GM18526 (cell line): ENCODE measurements around the gene CNGB1.

Experiments used
- POLR2A ChIP-seq: IDR thresholded peaks from 3 replicates; pipeline ENCODE4 v1.6.1; 2011; ENCODE audit not compliant: insufficient read length; ENCODE audit errors: extremely low read depth

Gene CNGB1

DNA sequence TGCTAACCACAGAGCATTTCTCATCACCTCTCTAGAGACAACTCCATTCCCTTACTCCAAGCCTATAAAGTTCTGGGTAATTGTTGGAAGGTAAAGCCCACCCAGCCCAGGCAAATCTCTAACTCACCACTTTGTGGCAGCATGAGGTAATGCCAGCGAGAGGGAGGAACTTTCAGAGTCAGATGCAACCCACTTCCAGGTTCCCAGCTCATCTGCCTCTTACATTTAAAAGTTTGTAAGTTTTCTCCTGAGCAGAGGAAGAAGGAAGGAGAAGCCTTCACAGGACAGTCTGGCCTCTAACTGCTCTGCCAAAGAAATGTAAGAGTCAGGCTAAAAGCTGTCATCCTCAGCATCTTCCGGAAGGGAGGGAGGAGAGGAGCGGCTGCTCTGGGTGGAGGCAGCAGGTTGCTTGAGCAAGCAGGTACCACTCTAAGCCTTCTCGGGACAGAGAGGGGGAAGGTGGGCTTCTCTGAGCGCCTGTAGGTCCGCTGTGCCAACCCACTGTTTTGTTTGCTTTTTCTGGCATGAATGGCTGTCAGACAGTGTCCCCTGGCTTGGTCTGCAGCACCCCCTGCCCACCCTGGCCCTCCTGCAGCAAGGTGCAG, 28.5 kb upstream of the CNGB1 start:
- no peak for TF ChIP-seq POLR2A

- TF ChIP-seq POLR2A = no peak
These were observed 28.1 kb upstream of the CNGB1 start for GRCh38 chr16:57998992-57999365.

DNA sequence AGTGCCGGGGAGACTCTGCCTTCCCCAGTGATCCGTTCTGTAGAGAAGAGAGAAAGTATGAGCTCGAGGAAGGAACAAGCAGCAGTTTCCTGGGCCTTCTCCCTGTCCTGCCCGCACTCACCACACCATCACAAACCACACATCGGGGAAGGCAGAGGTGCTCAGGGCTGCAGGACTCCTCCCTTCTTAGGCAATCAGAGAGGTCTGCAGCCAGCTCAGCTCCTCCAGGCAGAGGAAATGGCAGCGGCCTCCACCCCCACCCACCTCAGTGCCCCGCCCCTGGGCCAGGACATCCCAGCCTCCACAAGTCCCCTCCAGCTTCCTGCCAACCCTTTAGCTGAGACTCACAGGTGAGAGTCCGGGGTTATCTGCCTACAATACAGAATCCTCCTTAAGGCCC, 27.6 kb upstream of the CNGB1 start:
- no peak for TF ChIP-seq POLR2A

- TF ChIP-seq POLR2A = no peak
These were observed 26.8 kb upstream of the CNGB1 start for GRCh38 chr16:57997528-57998265.

DNA sequence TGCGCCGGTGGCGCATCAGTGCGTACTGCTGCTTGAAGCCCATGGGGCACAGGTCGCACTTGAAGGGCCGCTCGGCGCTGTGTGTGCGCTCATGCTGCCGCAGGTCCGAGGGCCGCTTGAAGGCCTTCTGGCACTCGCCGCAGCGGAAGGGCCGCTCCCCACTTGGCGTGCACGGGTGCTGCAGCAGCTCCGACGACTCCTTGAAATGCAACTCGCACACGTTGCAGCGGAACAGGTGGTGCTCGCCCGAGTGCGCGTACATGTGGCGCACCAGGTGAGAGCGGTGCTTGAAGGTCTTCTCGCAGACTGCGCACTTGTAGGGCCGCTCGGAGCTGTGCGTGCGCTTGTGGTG, 26.2 kb upstream of the CNGB1 start:
- no peak for TF ChIP-seq POLR2A

DNA sequence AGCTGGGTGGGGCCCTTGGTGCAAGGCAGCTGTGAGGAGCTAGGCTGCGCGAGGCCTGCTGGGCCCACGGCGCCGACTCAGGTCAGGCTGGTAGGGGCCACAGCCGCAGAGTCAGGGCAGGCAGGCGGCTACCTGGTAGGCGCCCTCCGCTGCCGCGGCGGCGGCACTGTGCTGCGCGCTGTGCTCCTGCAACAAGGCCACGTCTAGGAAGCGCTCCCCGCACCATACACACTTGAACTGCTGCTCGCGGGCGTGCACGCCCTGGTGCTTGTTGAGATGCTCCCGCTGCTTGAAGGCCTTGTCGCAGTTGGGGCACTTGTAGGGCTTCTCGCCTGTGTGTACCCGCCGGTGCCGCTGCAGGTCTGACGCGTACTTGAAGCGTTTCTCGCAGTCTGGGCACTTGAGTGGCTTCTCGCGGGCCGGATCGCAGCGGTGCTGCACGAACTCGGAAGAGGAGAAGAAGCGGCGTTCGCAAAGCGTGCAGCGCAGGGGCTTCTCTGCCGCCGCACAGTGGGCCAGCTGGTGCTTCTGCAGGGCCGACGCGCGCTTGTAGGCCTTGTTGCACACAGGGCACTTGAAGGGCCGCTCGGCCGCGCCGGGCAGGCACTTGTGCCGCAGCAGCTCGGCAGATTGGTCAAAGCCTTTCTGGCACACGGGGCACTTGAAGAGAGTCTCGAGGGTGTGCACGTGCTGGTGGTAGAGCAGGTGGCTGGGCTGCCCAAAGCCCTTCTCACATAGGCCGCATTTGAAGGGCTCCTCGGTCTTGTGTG, 25.7 kb upstream of the CNGB1 start:
- no peak for TF ChIP-seq POLR2A

DNA sequence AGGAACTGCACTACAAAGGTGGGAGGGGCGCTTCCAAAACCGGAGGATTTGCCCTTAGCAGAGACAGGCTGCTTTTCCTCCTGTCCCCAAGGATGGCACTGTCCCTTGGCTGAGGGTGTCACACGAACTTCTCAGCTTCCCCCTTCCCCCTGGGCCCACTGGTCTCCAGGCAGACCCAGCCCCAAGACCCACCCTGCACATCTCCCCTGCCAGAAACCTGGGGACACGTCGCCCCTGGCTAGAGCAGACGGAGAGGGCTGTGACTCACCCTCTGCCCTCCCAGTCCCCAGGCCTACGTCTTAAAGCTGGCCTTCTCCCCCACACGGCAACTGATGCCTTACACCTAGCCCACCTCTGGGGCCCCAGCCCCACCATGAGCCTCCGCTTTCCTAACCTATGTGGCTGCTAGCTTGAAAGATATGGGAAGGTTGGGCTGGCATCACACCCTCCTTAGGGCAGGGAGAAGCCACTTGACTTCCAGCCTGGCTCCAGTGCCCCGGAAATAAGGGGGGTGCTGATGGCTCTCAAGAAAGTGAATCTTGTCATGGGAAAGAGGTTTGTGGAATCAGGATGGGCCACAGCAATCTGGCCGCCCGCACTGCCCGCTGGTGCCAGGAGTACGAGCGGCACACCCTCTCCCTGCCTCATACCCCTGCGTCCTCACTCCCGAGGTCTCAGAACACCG, 24.9 kb upstream of the CNGB1 start:
- TF ChIP-seq POLR2A = no peak

- TF ChIP-seq POLR2A = no peak
These were observed 23.9 kb upstream of the CNGB1 start for GRCh38 chr16:57994778-57995177.

DNA sequence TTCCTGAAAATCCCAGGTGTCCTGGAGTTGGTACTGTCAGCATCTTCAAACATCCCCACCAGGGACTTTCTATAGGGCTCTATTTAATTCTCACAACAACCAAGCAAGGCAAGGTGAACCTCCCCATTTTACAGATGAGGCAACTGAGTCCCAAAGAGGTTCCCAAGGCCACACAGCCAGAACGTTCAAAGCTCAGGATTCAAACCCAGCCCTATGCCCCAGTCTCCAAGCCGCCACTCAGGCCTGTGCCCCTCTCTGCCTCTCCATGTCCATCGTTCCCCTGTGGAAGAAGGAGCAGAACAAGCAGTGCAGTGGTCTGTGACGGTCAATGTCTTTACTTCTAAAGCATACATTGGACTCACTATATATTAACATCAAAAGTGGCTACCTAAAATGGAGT, 23.4 kb upstream of the CNGB1 start:
- TF ChIP-seq POLR2A = no peak

DNA sequence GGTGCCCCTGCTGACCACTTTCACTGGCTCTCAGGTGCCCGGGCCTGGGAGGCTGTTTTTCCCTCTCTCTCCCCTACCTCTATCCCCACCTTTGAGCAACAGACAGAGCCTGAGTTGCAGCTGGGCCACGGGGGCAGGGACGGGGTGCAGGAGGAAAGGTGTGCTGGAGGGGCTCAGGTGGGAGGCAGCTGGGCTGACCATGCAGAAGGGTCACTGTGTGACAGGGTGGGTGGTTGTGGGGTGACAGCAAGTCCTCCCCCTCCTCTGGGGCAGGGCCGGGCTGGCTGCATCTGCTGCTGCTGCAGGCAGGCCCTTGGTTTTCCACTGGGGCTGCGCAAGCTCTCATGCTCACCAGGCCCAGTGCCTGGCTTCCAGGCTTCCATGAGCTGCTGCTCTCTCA, 23.0 kb upstream of the CNGB1 start:
- no peak for TF ChIP-seq POLR2A

- no peak for TF ChIP-seq POLR2A
These were observed 22.5 kb upstream of the CNGB1 start for GRCh38 chr16:57993438-57993837.

DNA sequence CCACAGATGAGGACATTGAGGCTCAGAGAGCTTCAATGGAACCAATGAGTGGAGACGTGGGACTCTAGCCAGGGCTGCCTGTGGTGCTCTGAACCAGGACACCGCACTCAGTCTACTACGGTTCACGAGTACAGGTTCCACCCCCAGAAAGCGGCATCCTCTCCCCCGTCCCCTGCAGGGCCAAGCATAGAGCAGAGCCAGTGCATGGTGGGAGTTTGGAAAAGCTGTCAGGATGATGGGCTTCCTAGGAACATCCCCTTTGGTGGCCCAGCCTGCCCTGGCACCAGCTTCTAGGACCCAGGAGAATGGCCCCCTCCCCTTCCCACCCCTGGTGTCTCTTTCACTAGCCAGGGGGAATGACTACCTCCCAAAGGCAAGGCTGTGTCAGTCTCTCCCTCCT, 21.2 kb upstream of the CNGB1 start:
- TF ChIP-seq POLR2A = no peak

DNA sequence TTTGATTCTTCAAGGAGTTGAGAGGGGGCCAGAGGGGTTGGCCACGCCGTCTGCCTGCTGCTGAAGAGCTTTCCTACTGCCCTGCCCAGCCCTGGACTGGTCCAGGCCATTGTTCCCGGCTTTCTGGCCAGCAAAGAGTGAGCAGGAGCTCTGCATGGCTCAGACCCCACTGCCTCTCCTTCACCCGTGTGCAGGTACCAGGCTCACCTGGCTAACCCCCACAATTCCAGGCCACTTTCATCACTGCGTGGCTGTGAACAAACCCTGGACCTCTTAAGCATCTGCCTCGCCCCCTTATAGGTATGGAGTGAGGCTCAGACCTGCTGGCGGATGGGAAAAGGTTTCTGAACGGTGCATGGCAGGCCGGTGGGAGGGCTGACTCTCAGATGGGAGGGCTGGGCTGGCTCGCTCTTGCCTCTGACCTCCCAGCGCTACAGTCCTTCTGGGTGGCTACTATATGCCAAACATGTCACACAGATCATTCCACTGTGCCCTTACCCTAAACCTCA, 20.7 kb upstream of the CNGB1 start:
- TF ChIP-seq POLR2A = no peak

GRCh38 chr16:57988929-57989328, 18.0 kb upstream of the CNGB1 start:
- TF ChIP-seq POLR2A = no peak

DNA sequence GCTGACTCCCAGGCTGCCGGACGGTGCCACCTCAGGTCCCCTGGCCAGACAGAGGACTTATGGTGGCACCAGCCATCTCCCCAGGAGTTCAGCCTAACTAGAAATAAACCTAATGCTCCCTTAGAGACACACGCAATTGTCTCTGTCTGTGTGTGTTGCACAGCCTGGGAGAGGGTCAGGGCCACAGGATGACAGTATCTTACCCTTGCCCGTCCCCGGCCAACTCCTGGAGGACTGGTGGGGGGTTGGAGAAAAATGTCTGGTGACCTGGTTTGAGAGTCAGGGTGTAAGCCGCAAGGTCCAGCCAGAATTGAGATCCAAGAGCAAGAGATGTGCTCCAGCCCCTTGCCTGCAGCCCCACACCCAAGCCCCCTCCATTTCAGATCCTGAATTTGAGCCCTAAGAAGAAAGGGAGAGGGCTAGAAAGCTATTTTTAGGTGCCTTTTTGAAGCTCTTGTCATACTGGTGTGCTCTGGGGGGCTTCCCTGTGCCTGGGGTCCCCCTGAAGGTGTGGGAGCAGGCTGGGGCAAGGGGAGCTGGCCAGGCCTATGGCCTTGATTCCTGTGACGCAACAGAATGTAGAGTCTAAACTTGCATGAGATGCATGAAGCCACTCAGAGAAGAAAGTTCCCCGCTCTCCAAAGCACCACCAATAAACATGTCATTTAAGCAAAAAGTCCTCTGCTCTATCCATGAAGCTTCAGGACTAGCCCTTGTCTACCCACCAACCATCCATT, 16.7 kb upstream of the CNGB1 start:
- TF ChIP-seq POLR2A = no peak

GRCh38 chr16:57986196-57986595, 15.3 kb upstream of the CNGB1 start:
- TF ChIP-seq POLR2A = no peak
